ENCODE results near the gene TRIM72.
A peak's percentile ranks its signal among the peaks of the same experiment; 100 is the strongest.
"Not testable (repeated sequence)": the region's sequence is repeated elsewhere in the genome, so short reads cannot be mapped to it uniquely, and the experiment has no call there.

TRIM72 gene

GRCh38 chr16:31267332-31268032, 53.6 kb downstream of the TRIM72 start:
- H3K4me2 ChIP-seq, result peak overlapping the region in 4 of 11 experiments; percentile 20 to 81 (median 29); a peak in 5 of 22 replicates
- peaks cover 11 to 57% (median 36%) of the 10 kb centered on the region in 10 experiments for H3K4me1 ChIP-seq
- no peaks in the 10 kb centered on the region for H3K9me3 ChIP-seq (replicated peaks in 1 of 11)
- H3K36me3 ChIP-seq, result peaks cover 0 to 86% (median 0%) of the 10 kb centered on the region in 11 experiments; a peak in 9 of 22 replicates
- H4K20me1 ChIP-seq, result peaks cover 0 to 60% (median 0%) of the 10 kb centered on the region in 11 experiments; a peak in 4 of 22 replicates
- no peaks in the 10 kb centered on the region for H3K27me3 ChIP-seq
- H3K27ac ChIP-seq, result no peak overlapping the region
- TF ChIP-seq Cebpa-rat (IDR thresholded peaks at IDR 0.05), result no peak
- H3K9ac ChIP-seq, result no peak overlapping the region
- no peak overlapping the region for H3K4me3 ChIP-seq

DNA sequence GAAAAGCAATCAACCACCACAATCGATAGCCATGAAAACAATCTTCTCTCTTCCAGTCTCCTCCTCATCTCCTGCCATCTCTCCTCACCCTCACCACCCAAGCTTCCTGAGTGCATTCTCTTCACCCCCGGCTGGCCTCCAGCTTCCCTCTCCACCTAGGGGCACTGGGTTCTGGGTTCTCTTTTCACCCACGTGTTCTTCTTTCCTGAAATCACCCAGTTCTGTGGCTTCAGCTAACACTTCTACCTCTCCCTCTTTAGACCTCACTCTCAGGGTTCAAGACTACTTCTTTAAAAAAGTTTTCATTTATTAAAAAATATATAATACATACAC, 54.1 kb downstream of the TRIM72 start:
- Histone ChIP-seq H3K36me3 (peaks cover 0 to 86% (median 0%) of the 10 kb centered on the region in 11 experiments; a peak in 10 of 22 replicates), H3K4me3 (no peak overlapping the region), H3K27me3 (no peaks in the 10 kb centered on the region), H3K4me1 (peaks cover 11 to 52% (median 31%) of the 10 kb centered on the region in 10 experiments), H3K27ac (no peak overlapping the region), H4K20me1 (peaks cover 0 to 55% (median 0%) of the 10 kb centered on the region in 11 experiments; a peak in 4 of 22 replicates), H3K9ac (no peak overlapping the region), H3K4me2 (peak overlapping the region in 3 of 11 experiments; percentile 28 to 81 (median 30); a peak in 2 of 22 replicates), H3K9me3 (replicated peaks in 1 of 11) (no peaks in the 10 kb centered on the region)
- TF ChIP-seq Cebpa-rat (IDR thresholded peaks at IDR 0.05), result no peak

DNA sequence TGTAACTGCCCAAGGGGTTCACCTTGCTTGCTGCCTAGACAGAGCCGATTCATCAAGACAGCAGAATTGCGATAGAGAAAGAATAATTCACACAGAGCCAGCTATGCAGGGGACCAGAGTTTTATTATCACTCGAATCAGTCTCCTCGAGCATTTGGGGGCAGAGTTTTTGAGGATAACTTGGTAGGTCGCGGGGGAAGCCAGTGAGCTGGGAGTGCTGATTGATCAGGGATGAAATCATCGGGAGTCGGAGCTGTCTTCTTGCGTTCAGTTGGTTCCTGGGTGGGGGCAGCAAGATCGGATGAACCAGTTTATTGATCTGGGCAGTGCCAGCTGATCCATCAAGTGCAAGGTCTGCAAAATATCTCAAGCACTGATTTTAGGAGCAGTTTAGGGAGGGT, 55.0 kb downstream of the TRIM72 start:
- H3K4me1 ChIP-seq, result peaks cover 11 to 43% (median 26%) of the 10 kb centered on the region in 10 experiments
- no peak overlapping the region for H3K4me3 ChIP-seq
- no peak overlapping the region for H3K4me2 ChIP-seq
- peaks cover 0 to 52% (median 0%) of the 10 kb centered on the region in 11 experiments; a peak in 4 of 22 replicates for H4K20me1 ChIP-seq
- H3K27ac ChIP-seq, result no peak overlapping the region
- H3K27me3 ChIP-seq, result no peaks in the 10 kb centered on the region
- TF ChIP-seq Cebpa-rat (IDR thresholded peaks at IDR 0.05), result no peak
- H3K9ac ChIP-seq, result no peak overlapping the region
- peaks cover 0 to 94% (median 0%) of the 10 kb centered on the region in 11 experiments; a peak in 10 of 22 replicates for H3K36me3 ChIP-seq
- H3K9me3 ChIP-seq (replicated peaks in 1 of 11), result no peaks in the 10 kb centered on the region

- Histone ChIP-seq H3K27me3 (no peaks in the 10 kb centered on the region; a peak in 1 of 22 replicates), H3K4me3 (no peak overlapping the region), H3K9me3 (replicated peaks in 1 of 11) (no peaks in the 10 kb centered on the region)
Measured at GRCh38 chr16:31269541-31269940, 55.6 kb downstream of the TRIM72 start.

GRCh38 chr16:31269973-31270372, 56.1 kb downstream of the TRIM72 start:
- H3K9me3 ChIP-seq (replicated peaks in 1 of 11); H3K9ac ChIP-seq; H3K27me3 ChIP-seq; H3K4me3 ChIP-seq; H3K27ac ChIP-seq: not testable (repeated sequence)
- Histone ChIP-seq H4K20me1 (peaks cover 0 to 43% (median 0%) of the 10 kb centered on the region in 11 experiments; a peak in 4 of 22 replicates), H3K4me1 (peaks cover 9 to 32% (median 19%) of the 10 kb centered on the region in 10 experiments), H3K36me3 (peaks cover 0 to 94% (median 0%) of the 10 kb centered on the region in 11 experiments; a peak in 10 of 22 replicates), H3K4me2 (peak overlapping the region in 1 of 11 experiments; percentile 16; a peak in 2 of 22 replicates)

More at GRCh38 chr16:31269541-31269940, 55.6 kb downstream of the TRIM72 start:
- Histone ChIP-seq H4K20me1 (peaks cover 0 to 45% (median 0%) of the 10 kb centered on the region in 11 experiments; a peak in 4 of 22 replicates), H3K36me3 (peaks cover 0 to 94% (median 0%) of the 10 kb centered on the region in 11 experiments; a peak in 10 of 22 replicates), H3K9ac (no peak overlapping the region), H3K4me2 (peak overlapping the region in 1 of 11 experiments; percentile 16; a peak in 2 of 22 replicates), H3K4me1 (peaks cover 11 to 36% (median 23%) of the 10 kb centered on the region in 10 experiments), H3K27ac (no peak overlapping the region)
- TF ChIP-seq Cebpa-rat (IDR thresholded peaks at IDR 0.05), result no peak

DNA sequence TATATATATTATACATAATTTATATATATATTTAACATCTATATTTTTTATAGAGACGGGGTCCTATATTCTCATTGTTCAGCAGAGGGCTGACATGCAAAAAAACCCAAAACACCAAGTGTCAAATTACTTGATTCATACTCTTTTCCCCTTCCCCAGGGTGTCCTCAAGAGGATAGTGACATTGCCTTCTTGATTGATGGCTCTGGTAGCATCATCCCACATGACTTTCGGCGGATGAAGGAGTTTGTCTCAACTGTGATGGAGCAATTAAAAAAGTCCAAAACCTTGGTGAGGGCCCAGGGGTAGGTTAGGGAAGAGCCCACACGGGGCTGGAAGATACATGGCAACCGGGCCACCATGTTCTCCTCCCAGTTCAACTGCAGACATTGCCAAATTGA, 56.9 kb downstream of the TRIM72 start:
- no peak overlapping the region for H3K9ac ChIP-seq
- H3K4me1 ChIP-seq, result peaks cover under 1 to 24% (median 10%) of the 10 kb centered on the region in 10 experiments; a peak in 18 of 20 replicates
- no peak overlapping the region for H3K4me3 ChIP-seq
- H4K20me1 ChIP-seq, result peaks cover 0 to 43% (median 0%) of the 10 kb centered on the region in 11 experiments; a peak in 4 of 22 replicates
- H3K9me3 ChIP-seq (replicated peaks in 1 of 11), result peaks cover 0 to 7% (median 0%) of the 10 kb centered on the region in 11 experiments; a peak in 2 of 22 replicates
- no peaks in the 10 kb centered on the region; a peak in 1 of 22 replicates for H3K27me3 ChIP-seq
- TF ChIP-seq Cebpa-rat (IDR thresholded peaks at IDR 0.05), result no peak
- no peak overlapping the region for H3K4me2 ChIP-seq
- H3K27ac ChIP-seq, result no peak overlapping the region
- H3K36me3 ChIP-seq, result peaks cover 0 to 95% (median 0%) of the 10 kb centered on the region in 11 experiments; a peak in 10 of 22 replicates

- no peak for TF ChIP-seq Cebpa-rat (IDR thresholded peaks at IDR 0.05)
Measured at GRCh38 chr16:31271621-31272190, 57.8 kb downstream of the TRIM72 start.

DNA sequence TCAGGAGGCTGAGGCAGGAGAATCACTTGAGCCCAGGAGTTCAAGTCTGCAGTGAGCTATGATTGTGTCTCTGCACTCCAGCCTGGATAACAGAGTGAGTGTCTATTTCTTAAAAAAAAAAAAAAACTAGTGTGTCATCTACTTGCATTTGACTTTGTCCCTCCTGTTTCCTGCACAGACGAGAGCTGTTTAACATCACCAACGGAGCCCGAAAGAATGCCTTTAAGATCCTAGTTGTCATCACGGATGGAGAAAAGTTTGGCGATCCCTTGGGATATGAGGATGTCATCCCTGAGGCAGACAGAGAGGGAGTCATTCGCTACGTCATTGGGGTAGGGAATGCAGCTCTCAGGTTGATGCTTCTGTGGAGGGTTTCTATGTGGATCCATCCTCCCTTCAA, 59.3 kb downstream of the TRIM72 start:
- peaks cover 0 to 15% (median 0%) of the 10 kb centered on the region in 11 experiments; a peak in 10 of 22 replicates for H3K9me3 ChIP-seq (replicated peaks in 1 of 11)
- H3K9ac ChIP-seq, result no peak overlapping the region
- no peak for TF ChIP-seq Cebpa-rat (IDR thresholded peaks at IDR 0.05)
- H3K27ac ChIP-seq, result peak overlapping the region in 1 of 11 experiments; percentile 3; a peak in 1 of 22 replicates
- H3K4me2 ChIP-seq, result no peak overlapping the region
- H3K36me3 ChIP-seq, result peaks cover 0 to 96% (median 0%) of the 10 kb centered on the region in 11 experiments; a peak in 10 of 22 replicates
- H3K4me3 ChIP-seq, result no peak overlapping the region
- H3K4me1 ChIP-seq, result peaks cover 0 to 9% (median 0%) of the 10 kb centered on the region in 10 experiments; a peak in 3 of 20 replicates
- H4K20me1 ChIP-seq, result peaks cover 0 to 31% (median 0%) of the 10 kb centered on the region in 11 experiments; a peak in 4 of 22 replicates
- H3K27me3 ChIP-seq, result no peaks in the 10 kb centered on the region; a peak in 1 of 22 replicates

More at GRCh38 chr16:31271621-31272190, 57.8 kb downstream of the TRIM72 start:
- no peak overlapping the region for H3K9ac ChIP-seq
- H3K4me3 ChIP-seq, result no peak overlapping the region
- H3K4me1 ChIP-seq, result peaks cover 0 to 15% (median 7%) of the 10 kb centered on the region in 10 experiments; a peak in 10 of 20 replicates
- H3K4me2 ChIP-seq, result no peak overlapping the region
- H3K27me3 ChIP-seq, result no peaks in the 10 kb centered on the region; a peak in 1 of 22 replicates
- H4K20me1 ChIP-seq, result peaks cover 0 to 36% (median 0%) of the 10 kb centered on the region in 11 experiments; a peak in 4 of 22 replicates
- H3K27ac ChIP-seq, result no peak overlapping the region
- peaks cover 0 to 96% (median 0%) of the 10 kb centered on the region in 11 experiments; a peak in 10 of 22 replicates for H3K36me3 ChIP-seq
- peaks cover 0 to 7% (median 0%) of the 10 kb centered on the region in 11 experiments; a peak in 2 of 22 replicates for H3K9me3 ChIP-seq (replicated peaks in 1 of 11)
